ENCODE data around the gene ZNF410. TPM values are rescaled to one million over a fixed set of nuclear protein-coding genes. Genes with fewer than 3 reads are reported as not detected.

Gene ZNF410
- total RNA-seq, 4 donors from 2014 or later = 36.5 to 67.6 (median 41.6) TPM

GRCh38 chr14:73955674-73956073, 69.0 kb downstream of the ZNF410 start:
- TF ChIP-seq POLR2AphosphoS5 (IDR thresholded peaks at IDR 0.05) (no peak), POLR2A (IDR thresholded peaks at IDR 0.05; ENCODE audit: low read depth) (no peak), EP300 (IDR thresholded peaks at IDR 0.05) (no peak)
- TF ChIP-seq, protein P1, sequence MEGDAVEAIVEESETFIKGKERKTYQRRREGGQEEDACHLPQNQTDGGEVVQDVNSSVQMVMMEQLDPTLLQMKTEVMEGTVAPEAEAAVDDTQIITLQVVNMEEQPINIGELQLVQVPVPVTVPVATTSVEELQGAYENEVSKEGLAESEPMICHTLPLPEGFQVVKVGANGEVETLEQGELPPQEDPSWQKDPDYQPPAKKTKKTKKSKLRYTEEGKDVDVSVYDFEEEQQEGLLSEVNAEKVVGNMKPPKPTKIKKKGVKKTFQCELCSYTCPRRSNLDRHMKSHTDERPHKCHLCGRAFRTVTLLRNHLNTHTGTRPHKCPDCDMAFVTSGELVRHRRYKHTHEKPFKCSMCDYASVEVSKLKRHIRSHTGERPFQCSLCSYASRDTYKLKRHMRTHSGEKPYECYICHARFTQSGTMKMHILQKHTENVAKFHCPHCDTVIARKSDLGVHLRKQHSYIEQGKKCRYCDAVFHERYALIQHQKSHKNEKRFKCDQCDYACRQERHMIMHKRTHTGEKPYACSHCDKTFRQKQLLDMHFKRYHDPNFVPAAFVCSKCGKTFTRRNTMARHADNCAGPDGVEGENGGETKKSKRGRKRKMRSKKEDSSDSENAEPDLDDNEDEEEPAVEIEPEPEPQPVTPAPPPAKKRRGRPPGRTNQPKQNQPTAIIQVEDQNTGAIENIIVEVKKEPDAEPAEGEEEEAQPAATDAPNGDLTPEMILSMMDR (IDR thresholded peaks at IDR 0.05) = no peak
- 90% methylated on average over 5 of the region's 5 CpGs for WGBS
- H3K27ac ChIP-seq (replicated peaks in 1 of 4) = no peak overlapping the region
- peaks cover 9 to 17% (median 11%) of the 10 kb centered on the region in 4 donors for H3K4me1 ChIP-seq
- intact Hi-C loops (cut with DNase I) = no loop called here
- H3K9me3 ChIP-seq = no peaks in the 10 kb centered on the region
- DNase-seq (ENCODE audit: extremely low spot score) = no peak
- no peaks in the 10 kb centered on the region for H3K27me3 ChIP-seq
- no peak overlapping the region for H3K4me3 ChIP-seq
- H3K36me3 ChIP-seq = peaks cover 63 to 76% (median 75%) of the 10 kb centered on the region in 4 donors

GRCh38 chr14:73958591-73958990, 71.9 kb downstream of the ZNF410 start:
- Histone ChIP-seq H3K27me3 (no peaks in the 10 kb centered on the region), H3K4me3 (no peak overlapping the region), H3K4me1 (no peaks in the 10 kb centered on the region), H3K9me3 (no peaks in the 10 kb centered on the region), H3K36me3 (peaks cover 81 to 100% (median 98%) of the 10 kb centered on the region in 4 donors), H3K27ac (replicated peaks in 1 of 4) (no peak overlapping the region)
- intact Hi-C loops (cut with DNase I) = no loop called here
- DNase-seq (ENCODE audit: extremely low spot score) = no peak
- TF ChIP-seq, protein P1 (IDR thresholded peaks at IDR 0.05) = no peak
- TF ChIP-seq POLR2A (IDR thresholded peaks at IDR 0.05; ENCODE audit: low read depth) (no peak), POLR2AphosphoS5 (IDR thresholded peaks at IDR 0.05) (no peak)

- no peak overlapping the region for H3K27ac ChIP-seq (replicated peaks in 1 of 4)
- no peaks in the 10 kb centered on the region for H3K4me1 ChIP-seq
- no peak for DNase-seq (ENCODE audit: extremely low spot score)
- 86% methylated on average over 9 of the region's 12 CpGs for WGBS
- H3K27me3 ChIP-seq = no peaks in the 10 kb centered on the region
- TF ChIP-seq EP300 (IDR thresholded peaks at IDR 0.05) = no peak
- TF ChIP-seq, protein P1 (IDR thresholded peaks at IDR 0.05) = no peak
- TF ChIP-seq POLR2AphosphoS5 (IDR thresholded peaks at IDR 0.05) = no peak
- no peak for TF ChIP-seq POLR2A (IDR thresholded peaks at IDR 0.05; ENCODE audit: low read depth)
- no peaks in the 10 kb centered on the region for H3K9me3 ChIP-seq
- peaks cover 58 to 92% (median 85%) of the 10 kb centered on the region in 4 donors for H3K36me3 ChIP-seq
- intact Hi-C loops (cut with DNase I) = no loop called here
- no peak overlapping the region for H3K4me3 ChIP-seq
These were observed 74.5 kb downstream of the ZNF410 start for GRCh38 chr14:73961192-73961591.

GRCh38 chr14:73965216-73965615, 78.6 kb downstream of the ZNF410 start:
- Histone ChIP-seq H3K4me3 (no peak overlapping the region), H3K9me3 (no peaks in the 10 kb centered on the region), H3K27ac (replicated peaks in 1 of 4) (no peak overlapping the region), H3K36me3 (peaks cover 33 to 91% (median 71%) of the 10 kb centered on the region in 4 donors), H3K27me3 (no peaks in the 10 kb centered on the region), H3K4me1 (no peaks in the 10 kb centered on the region)
- no peak for DNase-seq (ENCODE audit: extremely low spot score)
- TF ChIP-seq EP300 (IDR thresholded peaks at IDR 0.05) = no peak
- TF ChIP-seq POLR2A (IDR thresholded peaks at IDR 0.05; ENCODE audit: low read depth) = no peak
- no peak for TF ChIP-seq POLR2AphosphoS5 (IDR thresholded peaks at IDR 0.05)
- TF ChIP-seq, protein P1 (IDR thresholded peaks at IDR 0.05) = no peak
- 97% methylated on average over 4 of the region's 4 CpGs for WGBS
- intact Hi-C loops (cut with DNase I) = no loop called here

DNA sequence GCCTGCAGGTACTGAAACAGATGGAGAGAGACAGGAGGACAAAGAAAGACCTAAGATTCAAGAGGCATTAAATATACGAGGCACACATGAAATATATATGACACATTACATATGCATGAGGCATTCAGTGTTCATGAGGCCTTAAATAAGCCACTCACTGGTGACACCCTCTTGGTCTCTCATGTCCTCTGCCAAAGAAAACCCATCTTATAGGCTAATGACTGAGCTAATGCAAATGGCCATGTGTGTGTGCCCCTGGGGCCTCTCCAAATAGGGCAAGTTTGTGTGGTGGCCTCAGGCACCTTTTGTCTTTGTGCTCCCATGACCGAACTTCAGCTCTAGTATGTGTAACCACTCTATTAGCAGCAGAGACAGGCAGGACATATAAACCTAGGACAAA, 82.2 kb downstream of the ZNF410 start:
- no peaks in the 10 kb centered on the region for H3K27me3 ChIP-seq
- WGBS = 98% methylated on average over 2 of the region's 2 CpGs
- H3K27ac ChIP-seq (replicated peaks in 1 of 4) = no peak overlapping the region
- no peak overlapping the region for H3K4me3 ChIP-seq
- intact Hi-C loops (cut with DNase I) = no loop called here
- no peaks in the 10 kb centered on the region for H3K4me1 ChIP-seq
- no peak for DNase-seq (ENCODE audit: extremely low spot score)
- H3K36me3 ChIP-seq = peaks cover 13 to 87% (median 55%) of the 10 kb centered on the region in 4 donors
- no peak for TF ChIP-seq EP300 (IDR thresholded peaks at IDR 0.05)
- no peak for TF ChIP-seq POLR2AphosphoS5 (IDR thresholded peaks at IDR 0.05)
- TF ChIP-seq, protein P1 (IDR thresholded peaks at IDR 0.05) = no peak
- TF ChIP-seq POLR2A (IDR thresholded peaks at IDR 0.05; ENCODE audit: low read depth) = no peak
- H3K9me3 ChIP-seq = no peaks in the 10 kb centered on the region

All from esophagus muscularis mucosa (tissue), 4 donors.